Measurements from ENCODE around the gene C16orf74. TPM values are rescaled to one million over a fixed set of nuclear protein-coding genes. Genes with fewer than 3 reads are reported as not detected.

Gene C16orf74
- total and polyA plus RNA-seq, 2 of the 13 experiments (the other 11 are each of a cell fraction or from before 2014, with no cell fraction given) = 0.13 to 0.29 TPM

GRCh38 chr16:85688586-85689284 lies 62.2 kb downstream of the C16orf74 start, which contains the start of gene GINS2 (continued):
- TF ChIP-seq ARID4A (CRISPR knock-in tag; IDR thresholded peaks at IDR 0.05; ENCODE audit: borderline replicate concordance) (peak; percentile 96), ZNF678 (CRISPR knock-in tag; IDR thresholded peaks at IDR 0.05) (peak; percentile 51; the same call in 1 of the 2 replicates), ZNF703 (CRISPR knock-in tag; IDR thresholded peaks at IDR 0.05; ENCODE audit: borderline replicate concordance) (no peak), IRF2 (CRISPR knock-in tag; IDR thresholded peaks at IDR 0.05) (no peak), GPBP1L1 (CRISPR knock-in tag; IDR thresholded peaks at IDR 0.05) (no peak), SNRNP70 (IDR thresholded peaks at IDR 0.05; ENCODE audit: low read depth, low read length) (no peak), SMARCE1 (IDR thresholded peaks at IDR 0.05; ENCODE audit: borderline replicate concordance) (no peak), DMTF1 (CRISPR knock-in tag; IDR thresholded peaks at IDR 0.05) (no peak), RXRA (CRISPR knock-in tag; IDR thresholded peaks at IDR 0.05) (peak; percentile 44; the same call in 1 of the 2 replicates), ZNF317 (CRISPR knock-in tag; IDR thresholded peaks at IDR 0.05) (no peak), ZNF142 (CRISPR knock-in tag; IDR thresholded peaks at IDR 0.05) (0 out of 2 replicates have a peak, but pooled peaks have one; percentile 75), REXO4 (CRISPR knock-in tag; IDR thresholded peaks at IDR 0.05; ENCODE audit: borderline replicate concordance) (no peak), ZNF180 (CRISPR knock-in tag; IDR thresholded peaks at IDR 0.05; ENCODE audit: borderline replicate concordance, low read depth) (0 out of 2 replicates have a peak, but pooled peaks have one; percentile 41), ZNF788 (CRISPR knock-in tag; IDR thresholded peaks at IDR 0.05; ENCODE audit: borderline replicate concordance) (no peak), SALL2 (CRISPR knock-in tag; IDR thresholded peaks at IDR 0.05) (no peak)
